Astrocyte (in vitro differentiated cells and primary cell): ENCODE measurements around the gene NR2F1. TPM values are rescaled to one million over a fixed set of nuclear protein-coding genes. Genes with fewer than 3 reads are reported as not detected.

Experiments used
- DNase-seq: peaks from one replicate; pipeline ENCODE4 v3.0.0-alpha.2; 2010; ENCODE audit warnings: low read depth
- FAIRE-seq: peaks from 2 replicates; lab custom pipeline; 2011; peaks lifted over from hg19 to GRCh38; lab: Jason Lieb, UNC
- H2AFZ ChIP-seq: 2 replicates; pipeline ENCODE4 v1.6.0; 2012; ENCODE audit warnings: low read depth, low read length, inconsistent platforms
- H3K27ac ChIP-seq: 2 replicates; pipeline ENCODE4 v1.5.1; 2011; ENCODE audit warnings: low read depth, low read length, inconsistent platforms
- H3K27me3 ChIP-seq: 2 replicates; pipeline ENCODE4 v1.6.0; 2011; ENCODE audit warnings: low read length, inconsistent platforms; ENCODE audit not compliant: insufficient read depth
- H3K36me3 ChIP-seq: 2 replicates; pipeline ENCODE4 v1.5.1; 2011; ENCODE audit warnings: low read length, inconsistent platforms; ENCODE audit not compliant: insufficient read depth
- H3K4me1 ChIP-seq: 2 replicates; pipeline ENCODE4 v1.5.1; 2011; ENCODE audit warnings: low read length, inconsistent platforms; ENCODE audit not compliant: insufficient read depth
- H3K4me2 ChIP-seq: 2 replicates; pipeline ENCODE4 v1.6.0; 2012; ENCODE audit warnings: low read length, inconsistent platforms
- H3K4me3 ChIP-seq: 2 replicates; pipeline ENCODE4 v1.5.1; 2011; ENCODE audit warnings: low read depth, mild to moderate bottlenecking, low read length, inconsistent platforms; ENCODE audit not compliant: insufficient read depth
- H3K79me2 ChIP-seq: 2 replicates; pipeline ENCODE4 v1.6.0; 2012; ENCODE audit warnings: mild to moderate bottlenecking, low read length, inconsistent platforms; ENCODE audit not compliant: insufficient read depth
- H3K9ac ChIP-seq: 2 replicates; pipeline ENCODE4 v1.6.0; 2012; ENCODE audit warnings: mild to moderate bottlenecking, low read length, inconsistent platforms
- H3K9me3 ChIP-seq: 2 replicates; pipeline ENCODE4 v1.5.1; 2012; ENCODE audit warnings: low read depth, mild to moderate bottlenecking, low read length, inconsistent platforms; ENCODE audit not compliant: insufficient read depth
- H4K20me1 ChIP-seq: 2 replicates; pipeline ENCODE4 v1.6.0; 2012; ENCODE audit warnings: low read length, inconsistent platforms; ENCODE audit not compliant: insufficient read depth
- H3K27ac Mint-ChIP-seq: one replicate; pipeline ENCODE4 v1.8.0; 2021; ENCODE audit warnings: mild to moderate bottlenecking, mixed read lengths; ENCODE audit not compliant: unreplicated experiment
- H3K27me3 Mint-ChIP-seq: one replicate; pipeline ENCODE4 v1.8.0; 2021; ENCODE audit warnings: low read depth, mixed read lengths; ENCODE audit not compliant: unreplicated experiment
- H3K36me3 Mint-ChIP-seq: one replicate; pipeline ENCODE4 v1.8.0; 2021; ENCODE audit warnings: low read depth, mixed read lengths; ENCODE audit not compliant: unreplicated experiment
- H3K4me1 Mint-ChIP-seq: one replicate; pipeline ENCODE4 v1.8.0; 2021; ENCODE audit warnings: low read depth, mixed read lengths; ENCODE audit not compliant: unreplicated experiment
- H3K4me3 Mint-ChIP-seq: one replicate; pipeline ENCODE4 v1.8.0; 2021; ENCODE audit warnings: mild to moderate bottlenecking, moderate library complexity, mixed read lengths; ENCODE audit not compliant: unreplicated experiment
- H3K9me3 Mint-ChIP-seq: one replicate; pipeline ENCODE4 v1.8.0; 2021; ENCODE audit warnings: mild to moderate bottlenecking, mixed read lengths; ENCODE audit not compliant: unreplicated experiment
- CTCF ChIP-seq: IDR thresholded peaks from 2 replicates; pipeline ENCODE4 v1.5.1; 2011; ENCODE audit warnings: low read depth, mild to moderate bottlenecking, inconsistent platforms, low read length, moderate library complexity; ENCODE audit not compliant: insufficient read depth
- EZH2 ChIP-seq: IDR thresholded peaks from 2 replicates; pipeline ENCODE4 v1.6.1; 2012; ENCODE audit warnings: mild to moderate bottlenecking, low read length, inconsistent platforms; ENCODE audit not compliant: insufficient read depth
- total RNA-seq: library from RNA; stranded (reverse); gene quantifications from 2 replicates; pipeline ENCODE4 v1.2.1, GENCODE V29; 2021

NR2F1 gene
- total RNA-seq, 1 donor from 2014 or later: 4.3 TPM

- peak overlapping the region; percentile 29 for H3K27ac Mint-ChIP-seq
- peaks cover 10% of the 10 kb centered on the region for H3K4me1 Mint-ChIP-seq
Measured at GRCh38 chr5:93588352-93589151, 5.5 kb downstream of the NR2F1 start.

DNA sequence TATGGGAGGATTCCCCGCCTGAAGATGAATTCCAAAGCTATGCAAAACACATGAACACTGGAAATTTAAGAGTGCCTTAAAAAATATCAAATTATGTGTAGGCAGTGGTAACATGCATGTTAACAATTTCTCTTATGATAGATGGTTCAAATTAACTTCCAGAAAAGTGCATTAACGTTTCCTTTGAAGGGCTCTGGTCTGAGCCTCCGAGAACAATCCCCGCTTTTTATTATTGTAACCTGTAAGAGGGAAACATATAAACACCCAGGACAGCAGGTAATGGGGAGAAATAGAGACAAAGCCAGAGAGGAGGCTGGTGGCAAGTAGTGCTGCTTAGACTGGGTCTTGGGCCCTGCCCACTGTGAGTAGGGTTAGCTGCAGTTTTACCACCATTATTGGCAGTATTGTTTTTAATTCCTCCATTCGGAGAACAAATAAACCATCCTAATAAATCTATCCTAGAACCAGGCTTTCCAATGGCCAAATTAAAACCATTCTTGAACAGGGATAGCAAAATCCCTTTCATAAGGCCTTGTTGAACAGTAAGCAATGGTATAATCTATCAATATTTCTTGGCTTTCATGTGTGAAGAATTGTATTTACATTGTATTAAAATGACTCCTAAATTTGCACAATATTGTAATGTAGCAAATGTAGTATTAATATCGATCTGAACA, 6.3 kb downstream of the NR2F1 start:
- Mint-ChIP-seq H3K4me3 (no peak overlapping the region), H3K9me3 (peaks cover 18% of the 10 kb centered on the region), H3K27me3 (peaks cover 82% of the 10 kb centered on the region), H3K4me1 (peaks cover 10% of the 10 kb centered on the region), H3K27ac (peak overlapping the region; percentile 29), H3K36me3 (peaks cover 20% of the 10 kb centered on the region)
- peak overlapping the region; percentile 75 for H3K27ac ChIP-seq
- FAIRE-seq (no peak), DNase-seq (no peak)
- H3K36me3 ChIP-seq: peaks cover 13% of the 10 kb centered on the region
- no peak overlapping the region for H2AFZ ChIP-seq
- no peak for TF ChIP-seq CTCF
- TF ChIP-seq EZH2: no peak
- H3K4me1 ChIP-seq: peaks cover 48% of the 10 kb centered on the region
- H4K20me1 ChIP-seq: peaks cover 50% of the 10 kb centered on the region
- no peaks in the 10 kb centered on the region for H3K27me3 ChIP-seq
- no peaks in the 10 kb centered on the region for H3K9me3 ChIP-seq
- peak overlapping the region; percentile 91 for H3K4me2 ChIP-seq
- peak overlapping the region; percentile 93 for H3K4me3 ChIP-seq
- H3K79me2 ChIP-seq: peaks cover 92% of the 10 kb centered on the region
- H3K9ac ChIP-seq: peak overlapping the region; percentile 97

More at GRCh38 chr5:93588352-93589151, 5.5 kb downstream of the NR2F1 start:
- H3K4me3 Mint-ChIP-seq: peak overlapping the region; percentile 81
- TF ChIP-seq EZH2: no peak
- no peak for TF ChIP-seq CTCF
- Histone ChIP-seq H2AFZ (peak overlapping the region; percentile 20), H3K27ac (peak overlapping the region; percentile 75), H3K4me3 (peak overlapping the region; percentile 93), H3K27me3 (no peaks in the 10 kb centered on the region), H3K9ac (peak overlapping the region; percentile 97), H3K36me3 (peaks cover 12% of the 10 kb centered on the region), H3K4me2 (peak overlapping the region; percentile 91), H3K9me3 (no peaks in the 10 kb centered on the region), H3K79me2 (peaks cover 92% of the 10 kb centered on the region), H4K20me1 (peaks cover 50% of the 10 kb centered on the region), H3K4me1 (peaks cover 46% of the 10 kb centered on the region)
- peaks cover 75% of the 10 kb centered on the region for H3K27me3 Mint-ChIP-seq
- FAIRE-seq: no peak
- H3K36me3 Mint-ChIP-seq: peaks cover 14% of the 10 kb centered on the region
- no peak for DNase-seq
- H3K9me3 Mint-ChIP-seq: peaks cover 12% of the 10 kb centered on the region
